ENCODE measurements around the gene TMEM184A.

DNA sequence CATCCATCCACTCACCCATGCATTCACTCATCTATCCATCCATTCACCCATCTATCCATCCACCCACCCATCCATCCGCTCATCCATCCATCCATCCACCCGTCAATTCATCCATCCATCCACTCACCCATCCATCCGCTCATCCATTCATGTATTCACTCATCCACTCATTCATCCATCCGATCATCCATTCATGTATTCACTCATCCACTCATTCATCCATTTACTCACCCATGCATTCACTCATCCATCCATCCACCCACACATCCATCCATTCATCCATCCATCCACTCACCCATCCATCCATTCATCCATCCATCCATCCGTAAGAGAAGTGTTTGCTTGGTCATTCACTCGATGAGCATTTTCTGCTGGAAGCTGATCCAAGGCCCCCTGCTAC is 22.5 kb upstream of the TMEM184A start:
- TF ChIP-seq CTCF (IDR thresholded peaks at IDR 0.05) (no peak), EP300 (IDR thresholded peaks at IDR 0.05) (no peak), POLR2A (IDR thresholded peaks at IDR 0.05) (no peak)
